Islet precursor cell (in vitro differentiated cells): Measurements from ENCODE around the gene TRMT2B.
"Not testable (repeated sequence)": the region's sequence is repeated elsewhere in the genome, so short reads cannot be mapped to it uniquely, and the experiment has no call there.

ENCODE experiments used
- DNase-seq: peaks from one replicate; pipeline ENCODE4 v3.0.0-alpha.2; 2018

TRMT2B gene

DNA sequence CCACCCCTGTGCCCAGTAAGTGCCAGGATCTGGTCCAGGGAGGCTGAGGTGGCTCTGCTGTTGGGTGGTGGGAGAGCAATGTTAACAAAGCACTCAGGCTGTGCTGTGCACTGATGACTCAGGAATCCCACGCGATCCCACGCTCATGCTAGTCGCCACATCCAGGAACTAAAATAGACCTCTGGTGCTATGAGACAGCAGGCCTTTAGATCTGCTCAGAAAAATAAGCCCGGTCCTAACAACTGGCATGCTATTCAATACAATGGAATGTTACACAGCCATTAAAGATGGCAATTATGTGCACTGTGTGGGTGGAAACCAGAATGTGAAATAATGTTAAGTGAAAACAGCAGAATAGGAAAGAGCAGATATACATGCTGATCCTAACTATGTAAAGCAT lies 56.4 kb downstream of the TRMT2B start:
- peak; percentile 88 for DNase-seq

DNA sequence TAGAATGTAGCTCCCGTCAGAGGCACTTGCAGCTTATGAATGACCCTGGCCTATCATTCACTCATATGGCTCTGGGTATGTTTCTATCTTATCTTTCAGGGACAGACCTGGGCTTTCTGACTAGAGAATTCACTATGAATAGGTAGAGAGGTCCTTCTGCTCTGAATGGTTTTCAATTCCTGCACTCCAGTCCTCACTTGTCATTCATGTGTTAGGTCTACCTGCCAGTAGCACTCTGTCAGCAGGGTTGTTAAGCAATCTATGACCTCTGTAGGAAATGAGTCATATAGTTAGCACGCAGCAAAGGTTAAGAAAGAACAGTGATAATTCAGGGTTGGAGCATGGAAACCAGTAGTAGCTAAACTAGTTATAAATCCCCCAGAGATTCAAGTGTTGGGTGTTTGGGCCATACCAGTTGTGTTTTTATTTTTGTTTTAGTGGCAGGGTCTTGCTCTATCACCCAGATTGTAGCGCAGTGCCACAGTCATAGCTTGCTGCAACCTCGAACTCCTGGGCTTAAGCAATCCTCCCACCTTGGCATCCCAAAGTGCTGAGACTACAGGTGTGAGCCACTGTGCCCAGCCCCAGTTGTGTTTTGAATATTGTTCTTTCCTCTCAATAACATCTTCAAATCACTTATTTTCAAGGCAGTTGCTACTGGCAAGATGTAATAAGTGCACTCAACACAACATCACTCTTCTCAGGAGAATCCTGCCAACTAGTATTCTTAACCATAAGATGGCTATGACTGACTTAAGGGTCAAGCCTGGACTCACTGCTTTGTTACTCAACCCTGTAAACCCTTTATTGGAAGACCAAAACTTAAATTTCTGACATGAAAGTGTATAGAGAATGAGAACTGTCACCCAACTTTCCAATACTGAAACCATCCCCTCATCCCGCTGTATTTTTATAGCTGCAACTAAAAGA lies 57.3 kb downstream of the TRMT2B start:
- DNase-seq = peak; percentile 52

DNA sequence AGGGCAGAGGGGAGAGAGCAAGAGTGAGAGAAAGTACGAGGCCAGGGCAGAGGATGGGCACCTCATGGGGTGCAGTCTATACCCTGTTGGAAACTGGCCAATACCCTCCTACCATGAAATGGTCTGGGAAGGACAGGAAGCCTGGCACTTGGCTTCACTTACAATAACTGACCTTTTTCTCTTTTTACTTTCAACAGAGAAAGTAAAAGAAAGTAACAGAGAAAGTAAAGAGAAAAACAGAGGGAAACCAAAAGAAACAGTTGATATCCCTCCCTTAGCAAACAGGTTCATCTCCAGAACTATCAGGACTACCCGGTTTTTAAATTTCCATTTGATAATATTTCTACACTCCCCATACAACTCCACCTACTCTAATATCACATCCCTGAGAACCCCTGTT lies 61.8 kb downstream of the TRMT2B start:
- no peak for DNase-seq

DNA sequence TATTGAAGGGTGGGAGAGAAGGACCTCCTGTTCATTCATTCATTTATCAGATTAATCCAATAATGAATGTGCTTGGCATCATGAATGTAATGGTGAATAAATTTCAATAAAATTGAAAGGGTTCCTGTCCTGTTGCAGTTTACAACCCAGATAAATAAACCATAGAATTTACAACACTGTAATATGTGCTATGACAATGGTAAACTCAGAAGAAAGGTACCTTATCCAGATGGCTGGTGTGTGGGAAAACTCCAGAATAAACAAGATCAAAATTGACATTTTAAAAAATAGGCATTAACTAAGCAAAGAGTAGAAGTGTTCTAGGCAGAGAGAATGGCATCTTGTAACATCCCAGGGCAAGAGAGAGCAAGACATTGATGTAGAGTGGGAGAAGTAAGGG lies 67.1 kb downstream of the TRMT2B start:
- no peak for DNase-seq

DNA sequence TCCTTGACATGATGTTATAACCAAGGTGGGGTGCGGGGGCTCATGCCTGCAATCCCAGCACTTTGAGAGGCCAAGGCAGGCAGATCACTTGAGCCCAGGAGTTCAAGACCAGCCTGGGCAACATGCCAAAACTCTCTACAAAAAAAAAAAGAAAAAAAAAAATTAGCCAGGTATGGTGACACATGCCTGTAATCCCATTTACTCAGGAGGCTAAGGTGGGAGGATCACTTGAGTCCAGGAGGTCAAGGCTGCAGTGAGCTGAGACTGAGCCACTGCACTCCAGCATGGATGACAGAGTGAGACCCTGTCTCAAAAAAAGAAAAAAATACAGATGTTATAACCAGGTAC lies 70.4 kb downstream of the TRMT2B start:
- not testable (repeated sequence) for DNase-seq

DNA sequence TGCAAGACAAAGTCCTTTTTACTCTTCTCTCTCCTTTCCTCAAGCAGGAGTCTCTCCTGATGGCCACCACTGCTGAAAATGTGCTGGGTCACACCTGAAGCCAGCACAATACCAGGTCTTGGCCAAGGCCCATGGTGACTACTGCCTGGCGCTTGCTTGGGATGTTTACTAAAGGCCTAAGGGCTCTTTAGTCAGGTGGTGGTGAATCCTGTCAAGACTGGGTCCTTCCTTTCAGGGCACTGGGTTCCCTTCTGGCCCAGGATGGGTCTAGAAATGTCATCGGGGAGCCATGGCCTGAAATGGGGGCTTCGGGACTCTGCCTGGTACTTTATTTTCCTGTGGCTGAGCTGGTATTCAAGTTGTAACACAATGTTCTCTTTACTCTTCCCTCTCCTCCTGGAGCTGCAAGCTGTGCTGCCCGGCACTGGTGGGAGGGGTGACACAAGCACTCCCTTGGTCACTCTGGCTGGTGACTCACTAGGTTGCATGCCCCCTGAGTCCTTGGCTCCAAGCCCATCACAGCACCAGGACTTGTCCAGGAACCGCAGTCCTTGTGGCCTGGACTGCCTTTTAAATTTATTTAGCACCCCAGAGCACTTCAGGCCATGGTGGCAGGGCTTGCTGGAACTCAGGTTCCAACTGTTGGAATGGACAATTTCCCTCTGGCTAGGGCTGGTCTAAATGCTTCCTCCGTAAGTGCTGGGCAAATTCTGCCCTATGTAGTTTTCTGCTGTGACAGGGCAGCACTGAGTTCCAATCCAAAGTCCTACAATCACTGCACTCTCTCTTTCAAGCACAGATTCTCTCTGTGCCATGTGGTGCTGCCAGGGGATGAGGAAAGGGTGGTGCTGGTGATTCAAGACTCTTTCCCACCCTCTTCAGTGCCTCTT lies 71.1 kb downstream of the TRMT2B start:
- no peak for DNase-seq

DNA sequence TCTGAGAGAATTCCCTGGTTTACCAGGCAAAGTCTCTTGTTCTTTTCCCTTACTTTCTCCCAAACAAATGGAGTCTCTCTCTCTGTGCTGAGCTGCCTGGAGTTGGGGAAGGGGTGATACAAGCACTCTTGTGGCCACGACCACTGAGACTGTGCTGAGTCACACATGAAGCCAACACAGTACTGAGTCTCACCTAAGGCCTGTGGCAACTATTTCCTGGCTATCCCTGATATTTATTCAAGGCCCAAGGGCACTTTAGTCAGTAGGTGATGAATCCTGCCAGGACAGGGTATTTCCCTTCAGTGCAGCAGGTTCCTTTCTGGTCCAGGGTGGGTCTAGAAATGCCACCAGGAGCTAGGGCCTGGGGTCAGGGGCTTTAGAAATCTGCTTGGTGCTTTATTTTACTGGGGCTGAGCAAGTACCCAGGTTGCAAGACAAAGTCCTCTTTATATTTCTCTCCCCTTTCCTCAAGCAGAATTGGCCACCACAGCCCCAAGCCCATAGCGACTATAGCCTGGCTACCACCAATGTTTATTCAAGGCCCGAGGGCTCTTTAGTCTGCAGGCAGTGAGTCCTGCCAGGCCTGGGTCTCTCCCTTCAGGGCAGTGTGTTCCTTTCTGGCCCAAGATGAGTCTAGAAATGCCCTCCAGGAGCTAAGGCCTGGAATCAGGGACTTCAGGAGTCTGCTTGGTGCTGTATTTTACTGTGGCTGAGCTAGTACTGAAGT lies 71.9 kb downstream of the TRMT2B start:
- DNase-seq = peak; percentile 61

DNA sequence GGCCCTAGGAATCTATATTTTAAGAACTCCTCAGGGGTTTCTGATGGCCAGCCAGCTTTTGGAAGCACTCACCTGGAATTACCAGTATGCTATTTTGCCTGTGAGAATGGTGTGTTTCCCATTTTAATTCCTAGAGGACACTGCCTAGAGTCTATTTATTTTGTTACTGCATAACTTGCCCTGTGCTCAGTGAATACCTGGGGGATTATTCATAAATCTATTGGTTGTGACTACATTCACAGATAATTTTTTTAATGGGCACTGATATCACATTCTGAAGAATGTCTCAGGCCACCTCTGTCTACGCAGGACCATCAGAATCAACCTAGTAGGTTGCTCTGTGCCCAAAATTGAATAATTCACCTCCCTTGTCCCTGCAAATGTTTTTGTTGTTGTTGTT lies 75.7 kb downstream of the TRMT2B start:
- DNase-seq = no peak

DNA sequence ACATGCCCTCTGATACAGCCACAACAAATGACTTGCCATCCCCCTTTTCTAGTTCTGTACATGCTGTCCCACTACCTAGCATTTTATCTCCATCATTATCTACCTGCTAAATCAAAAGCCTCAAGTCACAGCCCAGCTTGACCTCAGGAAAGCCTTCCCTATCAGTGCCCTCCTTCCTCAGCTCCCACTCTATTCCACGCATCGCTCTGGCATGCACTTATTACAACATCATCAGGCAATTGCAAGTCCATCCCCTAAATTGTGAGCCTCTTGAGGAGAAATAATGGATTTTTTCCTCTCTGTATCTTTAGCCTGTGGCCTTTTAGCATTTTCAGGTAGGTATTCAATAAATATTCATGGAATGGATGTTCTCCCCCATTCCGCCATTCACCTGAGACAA lies 76.7 kb downstream of the TRMT2B start:
- DNase-seq = no peak

DNA sequence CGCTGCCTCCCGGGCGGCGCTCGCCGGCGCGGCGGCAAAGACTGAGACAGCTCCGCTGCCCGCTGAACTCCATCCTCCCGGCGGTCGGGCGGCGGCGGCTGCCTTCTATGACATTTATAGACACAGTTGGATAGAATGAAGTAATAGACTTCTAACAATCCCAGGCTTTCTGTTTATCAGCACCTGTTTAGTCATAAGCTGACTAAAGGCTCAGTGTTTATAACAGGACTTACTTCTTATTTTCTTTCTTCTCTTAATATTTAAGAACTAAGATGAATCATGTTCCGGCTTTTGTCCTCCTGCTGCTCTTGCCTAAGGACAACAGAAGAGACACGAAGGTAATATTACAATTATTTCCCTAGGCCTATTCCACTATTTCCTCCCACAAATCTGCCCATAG lies 78.5 kb downstream of the TRMT2B start:
- DNase-seq = no peak

DNA sequence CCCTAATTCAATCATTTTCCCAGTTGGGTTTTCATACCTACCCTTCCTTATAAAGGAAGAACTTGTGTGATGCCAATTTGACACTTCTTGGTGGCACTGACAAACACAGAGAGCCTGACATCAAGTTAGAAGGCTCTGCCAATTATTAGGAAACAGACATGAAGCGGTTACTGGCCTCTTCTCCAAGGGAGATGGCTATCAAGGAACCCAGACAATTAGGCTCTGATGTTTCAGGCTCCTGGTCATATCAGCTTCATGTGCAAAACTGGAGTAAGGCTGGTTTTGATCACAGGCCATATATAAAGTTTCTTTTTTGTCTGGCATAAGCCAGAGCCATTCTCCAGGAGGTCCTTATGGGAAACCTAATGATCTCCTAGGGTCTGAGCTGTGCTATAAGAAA lies 82.0 kb downstream of the TRMT2B start:
- no peak for DNase-seq

DNA sequence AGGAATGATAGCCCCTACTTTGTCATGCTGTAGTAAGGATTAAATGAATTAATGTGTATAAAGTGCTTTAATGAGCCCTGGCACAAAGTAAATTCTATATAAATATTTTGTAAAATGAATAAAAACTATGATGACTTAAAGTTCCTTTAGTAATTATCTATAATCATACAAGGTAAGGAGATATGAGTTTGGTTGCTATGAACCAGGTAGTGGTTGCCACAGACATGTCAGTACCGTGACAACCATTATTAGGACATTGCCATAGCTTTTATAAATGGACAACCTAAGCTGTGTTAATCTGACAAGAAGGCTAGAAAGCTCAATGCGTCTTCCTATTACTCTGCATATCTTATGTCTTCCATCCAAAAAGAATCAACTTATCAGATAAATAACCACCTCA lies 82.5 kb downstream of the TRMT2B start, which contains the start of gene ARL13A:
Gene ARL13A (plus strand): TSS at position 301 of the 400 bp plus-strand sequence. CDS start 3,982 bp downstream, outside the sequence.
- DNase-seq = no peak

DNA sequence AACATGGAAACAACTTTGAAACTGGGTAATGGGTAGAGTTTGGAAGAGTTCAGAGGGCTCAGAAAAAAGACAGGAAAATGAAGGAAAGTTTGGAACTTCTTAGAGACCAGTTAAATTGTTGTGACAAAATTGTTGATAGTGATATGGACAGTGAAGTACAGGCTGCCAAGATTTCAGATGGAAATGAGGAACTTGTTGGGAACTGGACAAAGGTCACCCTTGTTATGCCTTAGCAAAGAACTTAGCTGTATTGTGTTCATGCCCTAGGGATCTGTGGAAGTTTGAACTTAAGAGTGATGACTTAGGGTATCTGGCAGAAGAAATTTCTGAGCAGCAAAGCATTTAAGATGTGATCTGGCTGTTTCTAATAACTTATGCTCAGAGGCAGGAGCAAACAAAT lies 87.5 kb downstream of the TRMT2B start:
- DNase-seq = no peak

DNA sequence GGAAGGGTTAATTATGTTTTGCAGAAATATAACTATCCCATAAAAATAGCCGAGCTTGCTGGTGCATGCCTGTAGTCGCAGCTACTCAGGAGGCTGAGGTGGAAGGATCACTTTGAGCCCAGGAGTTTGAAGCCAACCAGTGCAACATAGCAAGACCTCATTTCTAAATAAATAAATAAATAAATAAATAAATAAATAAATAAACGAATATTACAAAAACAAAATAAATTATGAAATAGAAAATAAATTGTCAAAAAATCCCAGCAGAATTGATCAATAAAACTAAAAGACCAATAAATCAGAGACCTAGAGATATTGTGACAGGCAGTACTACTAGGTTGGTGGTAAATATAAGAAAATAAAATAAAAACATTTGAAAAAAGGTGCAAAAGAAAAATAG lies 89.1 kb downstream of the TRMT2B start:
- DNase-seq = no peak
